ENCODE measurements around the gene GSTP1. TPM values are rescaled to one million over a fixed set of nuclear protein-coding genes. Genes with fewer than 3 reads are reported as not detected.
A peak's percentile ranks its signal among the peaks of the same experiment; 100 is the strongest.
"Not testable (repeated sequence)": the region's sequence is repeated elsewhere in the genome, so short reads cannot be mapped to it uniquely, and the experiment has no call there.

The GSTP1 gene
- total and polyA plus RNA-seq, 2 experiments from 2014 or later, result 1,040 to 1,982 TPM

- no peak overlapping the region for H3K4me2 ChIP-seq
- H3K9me3 ChIP-seq (ENCODE audit: low read depth), result no peaks in the 10 kb centered on the region
- no peak overlapping the region for H3K4me3 ChIP-seq
- no peaks in the 10 kb centered on the region for H3K27me3 ChIP-seq
- no peaks in the 10 kb centered on the region for H3K9me2 ChIP-seq (replicated peaks; ENCODE audit: insufficient read depth)
- H3K36me3 ChIP-seq (replicated peaks; ENCODE audit: insufficient read depth, low read depth), result no peaks in the 10 kb centered on the region
- H4K20me1 ChIP-seq (ENCODE audit: insufficient read depth, poor library complexity, severe bottlenecking), result no peaks in the 10 kb centered on the region
- no peak for DNase-seq (ENCODE audit: low spot score)
- no peaks in the 10 kb centered on the region for H3K4me1 ChIP-seq (ENCODE audit: insufficient read depth)
- no peak overlapping the region for H2AFZ ChIP-seq
- TF ChIP-seq EZH2 (IDR thresholded peaks at IDR 0.05; ENCODE audit: borderline replicate concordance) (no peak), EZH2phosphoT487 (IDR thresholded peaks at IDR 0.05; ENCODE audit: low read depth, severe bottlenecking, unreplicated experiment) (no peak)
- TF ChIP-seq, protein P1, sequence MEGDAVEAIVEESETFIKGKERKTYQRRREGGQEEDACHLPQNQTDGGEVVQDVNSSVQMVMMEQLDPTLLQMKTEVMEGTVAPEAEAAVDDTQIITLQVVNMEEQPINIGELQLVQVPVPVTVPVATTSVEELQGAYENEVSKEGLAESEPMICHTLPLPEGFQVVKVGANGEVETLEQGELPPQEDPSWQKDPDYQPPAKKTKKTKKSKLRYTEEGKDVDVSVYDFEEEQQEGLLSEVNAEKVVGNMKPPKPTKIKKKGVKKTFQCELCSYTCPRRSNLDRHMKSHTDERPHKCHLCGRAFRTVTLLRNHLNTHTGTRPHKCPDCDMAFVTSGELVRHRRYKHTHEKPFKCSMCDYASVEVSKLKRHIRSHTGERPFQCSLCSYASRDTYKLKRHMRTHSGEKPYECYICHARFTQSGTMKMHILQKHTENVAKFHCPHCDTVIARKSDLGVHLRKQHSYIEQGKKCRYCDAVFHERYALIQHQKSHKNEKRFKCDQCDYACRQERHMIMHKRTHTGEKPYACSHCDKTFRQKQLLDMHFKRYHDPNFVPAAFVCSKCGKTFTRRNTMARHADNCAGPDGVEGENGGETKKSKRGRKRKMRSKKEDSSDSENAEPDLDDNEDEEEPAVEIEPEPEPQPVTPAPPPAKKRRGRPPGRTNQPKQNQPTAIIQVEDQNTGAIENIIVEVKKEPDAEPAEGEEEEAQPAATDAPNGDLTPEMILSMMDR (IDR thresholded peaks at IDR 0.05; ENCODE audit: poor library complexity), result no peak
- H3K27ac ChIP-seq, result no peak overlapping the region
- H3K79me2 ChIP-seq, result no peaks in the 10 kb centered on the region
Observed at GRCh38 chr11:67551127-67551526, 32.5 kb upstream of the GSTP1 start.

DNA sequence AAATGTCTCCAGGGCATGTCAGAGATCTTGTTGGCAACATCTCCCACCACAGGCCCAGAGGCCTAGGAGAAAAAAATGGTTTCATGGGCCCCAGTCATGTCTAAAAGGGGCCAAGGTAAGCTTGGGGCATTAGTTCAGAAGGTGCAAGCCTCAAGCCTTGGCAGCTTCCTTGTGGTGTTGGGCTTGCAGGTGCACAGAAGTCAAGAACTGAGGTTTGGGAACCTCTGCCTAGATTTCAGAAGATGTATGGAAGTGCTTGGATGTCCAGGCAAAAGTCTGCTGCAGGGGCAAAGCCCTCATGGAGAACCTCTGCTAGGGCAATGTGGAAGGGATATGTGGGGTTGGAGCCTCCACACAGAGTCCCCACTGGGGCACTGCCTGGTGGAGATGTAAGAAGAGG is 31.9 kb upstream of the GSTP1 start:
- not testable (repeated sequence) for H3K79me2 ChIP-seq; H3K27me3 ChIP-seq; H2AFZ ChIP-seq; H3K4me3 ChIP-seq; DNase-seq (ENCODE audit: low spot score); H3K27ac ChIP-seq; H3K9me3 ChIP-seq (ENCODE audit: low read depth); H3K9me2 ChIP-seq (replicated peaks; ENCODE audit: insufficient read depth); H3K36me3 ChIP-seq (replicated peaks; ENCODE audit: insufficient read depth, low read depth); H3K4me2 ChIP-seq; H4K20me1 ChIP-seq (ENCODE audit: insufficient read depth, poor library complexity, severe bottlenecking); H3K4me1 ChIP-seq (ENCODE audit: insufficient read depth)

- Histone ChIP-seq H3K79me2 (no peaks in the 10 kb centered on the region), H3K9me3 (ENCODE audit: low read depth) (no peaks in the 10 kb centered on the region), H3K4me2 (no peak overlapping the region), H3K4me3 (no peak overlapping the region), H3K36me3 (replicated peaks; ENCODE audit: insufficient read depth, low read depth) (no peaks in the 10 kb centered on the region), H3K27me3 (no peaks in the 10 kb centered on the region), H3K9me2 (replicated peaks; ENCODE audit: insufficient read depth) (no peaks in the 10 kb centered on the region), H3K4me1 (ENCODE audit: insufficient read depth) (peaks cover 8% of the 10 kb centered on the region), H2AFZ (no peak overlapping the region), H3K27ac (no peak overlapping the region), H4K20me1 (ENCODE audit: insufficient read depth, poor library complexity, severe bottlenecking) (no peaks in the 10 kb centered on the region)
- DNase-seq (ENCODE audit: low spot score), result no peak
- TF ChIP-seq, protein P1 (IDR thresholded peaks at IDR 0.05; ENCODE audit: poor library complexity), result no peak
- TF ChIP-seq EZH2 (IDR thresholded peaks at IDR 0.05; ENCODE audit: borderline replicate concordance) (no peak), EZH2phosphoT487 (IDR thresholded peaks at IDR 0.05; ENCODE audit: low read depth, severe bottlenecking, unreplicated experiment) (no peak)
- 81% methylated on average over 3 of the region's 3 CpGs for WGBS (ENCODE audit: low lambda C conversion rate, missing lambda C conversion rate)
Observed at GRCh38 chr11:67556244-67556643, 27.4 kb upstream of the GSTP1 start.

GRCh38 chr11:67558084-67558772 is 25.4 kb upstream of the GSTP1 start:
- Histone ChIP-seq H3K27ac (peak overlapping the region; percentile 88), H3K9me2 (replicated peaks; ENCODE audit: insufficient read depth) (no peaks in the 10 kb centered on the region), H4K20me1 (ENCODE audit: insufficient read depth, poor library complexity, severe bottlenecking) (no peaks in the 10 kb centered on the region), H3K27me3 (no peaks in the 10 kb centered on the region), H2AFZ (peak overlapping the region; percentile 74), H3K36me3 (replicated peaks; ENCODE audit: insufficient read depth, low read depth) (no peaks in the 10 kb centered on the region), H3K4me1 (ENCODE audit: insufficient read depth) (peaks cover 17% of the 10 kb centered on the region), H3K79me2 (no peaks in the 10 kb centered on the region), H3K9me3 (ENCODE audit: low read depth) (no peaks in the 10 kb centered on the region), H3K4me2 (peak overlapping the region; percentile 63), H3K4me3 (no peak overlapping the region)
- 69% methylated on average over 19 of the region's 19 CpGs for WGBS (ENCODE audit: low lambda C conversion rate, missing lambda C conversion rate)
- no peak for TF ChIP-seq EZH2phosphoT487 (IDR thresholded peaks at IDR 0.05; ENCODE audit: low read depth, severe bottlenecking, unreplicated experiment)
- no peak for TF ChIP-seq EZH2 (IDR thresholded peaks at IDR 0.05; ENCODE audit: borderline replicate concordance)
- TF ChIP-seq, protein P1 (IDR thresholded peaks at IDR 0.05; ENCODE audit: poor library complexity), result no peak
- DNase-seq (ENCODE audit: low spot score), result no peak
